Measurements from ENCODE around the gene MYL9. TPM values are rescaled to one million over a fixed set of nuclear protein-coding genes. Genes with fewer than 3 reads are reported as not detected.

Gene MYL9
- total RNA-seq, 2 experiments from 2014 or later, result not detected

DNA sequence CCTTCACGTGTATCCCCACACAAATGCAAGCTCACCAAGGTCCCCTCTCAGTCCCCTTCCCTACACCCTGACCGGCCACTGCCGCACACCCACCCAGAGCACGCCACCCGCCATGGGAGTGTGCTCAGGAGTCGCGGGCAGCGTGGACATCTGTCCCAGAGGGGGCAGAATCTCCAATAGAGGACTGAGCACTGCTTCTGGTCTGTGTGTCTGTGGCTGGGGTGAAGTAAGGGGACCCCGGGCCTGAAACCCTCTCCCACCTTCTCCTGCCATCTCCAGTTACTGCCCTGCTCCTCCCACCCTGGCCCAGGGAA, 8.3 kb downstream of the MYL9 start:
- no peak for TF ChIP-seq CTCF (IDR thresholded peaks at IDR 0.05)
- no peak overlapping the region for H3K27ac Mint-ChIP-seq
- no peaks in the 10 kb centered on the region for H3K27me3 Mint-ChIP-seq
- ChIA-PET CTCF (no interaction called here), POLR2A (no interaction called here)
- ATAC-seq, result no peak
- intact Hi-C loops (cut with micrococcal nuclease), result no loop called here
- no peaks in the 10 kb centered on the region for H3K9me3 Mint-ChIP-seq
- H3K4me3 Mint-ChIP-seq, result no peak overlapping the region
- no peaks in the 10 kb centered on the region for H3K36me3 Mint-ChIP-seq (ENCODE audit: low read depth)
- H3K4me1 Mint-ChIP-seq (ENCODE audit: low read depth), result no peaks in the 10 kb centered on the region
- DNase-seq, result no peak

GRCh38 chr20:36549942-36550789, 8.8 kb downstream of the MYL9 start:
- H3K36me3 Mint-ChIP-seq (ENCODE audit: low read depth), result no peaks in the 10 kb centered on the region
- H3K27ac Mint-ChIP-seq, result no peak overlapping the region
- ChIA-PET POLR2A (no interaction called here), CTCF (no interaction called here)
- H3K4me1 Mint-ChIP-seq (ENCODE audit: low read depth), result no peaks in the 10 kb centered on the region
- no peaks in the 10 kb centered on the region for H3K27me3 Mint-ChIP-seq
- H3K4me3 Mint-ChIP-seq, result no peak overlapping the region
- intact Hi-C loops (cut with micrococcal nuclease), result loop anchor here (10.0 kb wide), 1 partner anchor 55 kb away; the partner anchor contains the start of gene RAB5IF
- ATAC-seq, result no peak
- no peaks in the 10 kb centered on the region for H3K9me3 Mint-ChIP-seq
- TF ChIP-seq CTCF (IDR thresholded peaks at IDR 0.05), result no peak
- DNase-seq, result no peak

GRCh38 chr20:36550790-36551299, 9.5 kb downstream of the MYL9 start:
- Mint-ChIP-seq H3K27me3 (no peaks in the 10 kb centered on the region), H3K9me3 (no peaks in the 10 kb centered on the region), H3K27ac (no peak overlapping the region), H3K36me3 (ENCODE audit: low read depth) (no peaks in the 10 kb centered on the region), H3K4me1 (ENCODE audit: low read depth) (no peaks in the 10 kb centered on the region), H3K4me3 (no peak overlapping the region)
- ChIA-PET CTCF (no interaction called here), POLR2A (interaction anchor here (0.7 kb wide), 1 partner anchor 795 kb away, joined by 4 read pairs; no protein-coding TSS in a partner anchor)
- no peak for TF ChIP-seq CTCF (IDR thresholded peaks at IDR 0.05)
- DNase-seq (no peak), ATAC-seq (no peak)
- intact Hi-C loops (cut with micrococcal nuclease), result loop anchor here (10.0 kb wide), 1 partner anchor 54 kb away; the partner anchor contains the start of gene RAB5IF

- CTCF ChIA-PET, result no interaction called here
- DNase-seq, result no peak
These were observed 13.9 kb downstream of the MYL9 start for GRCh38 chr20:36555248-36555647.

More at GRCh38 chr20:36555248-36555647, 13.9 kb downstream of the MYL9 start:
- TF ChIP-seq CTCF (IDR thresholded peaks at IDR 0.05), result no peak
- Mint-ChIP-seq H3K27ac (no peak overlapping the region), H3K4me1 (ENCODE audit: low read depth) (peaks cover 7% of the 10 kb centered on the region), H3K4me3 (no peak overlapping the region), H3K36me3 (ENCODE audit: low read depth) (no peaks in the 10 kb centered on the region), H3K9me3 (no peaks in the 10 kb centered on the region), H3K27me3 (no peaks in the 10 kb centered on the region)
- no peak for ATAC-seq
- intact Hi-C loops (cut with micrococcal nuclease), result loop anchor here (10.0 kb wide), 1 partner anchor 50 kb away; the partner anchor contains the start of gene RAB5IF
- POLR2A ChIA-PET, result no interaction called here
